HepG2 (cell line): ENCODE results near the gene EOLA1. TPM values are rescaled to one million over a fixed set of nuclear protein-coding genes. Genes with fewer than 3 reads are reported as not detected.

Experiments
- ATAC-seq: fragments of 200-7000 bp; cut with Tn5 transposase; 3 replicates; pipeline ENCODE4 v1.9.1; 2020; ENCODE audit warnings: mild to moderate bottlenecking, moderate library complexity
- BruUV-seq: library from RNA; stranded (reverse); fragments of 400-500 nt; replicated peaks from 2 replicates; lab custom pipeline; 2021; lab: Mats Ljungman, UMichigan
- CTCF ChIA-PET: fragments of 300-600 bp; formaldehyde crosslinking; extraction: SDS; loops from one replicate; lab custom pipeline; 2021; ENCODE audit warnings: low total read pairs, inconsistent platforms, low intra/inter-chr PET ratio; lab: Yijun Ruan, JAX
- POLR2A ChIA-PET: fragments of 350-600 bp; sonication (Branson Sonifier 250); formaldehyde crosslinking; loops from one replicate; lab custom pipeline; 2020; ENCODE audit warnings: antibody characterized with exemption, inconsistent platforms; lab: Yijun Ruan, JAX
- DNase-seq: peaks from one replicate; pipeline ENCODE4 v3.0.0-alpha.2; 2015; ENCODE audit warnings: low spot score
- FAIRE-seq: peaks from 3 replicates; lab custom pipeline; 2011; peaks lifted over from hg19 to GRCh38; lab: Jason Lieb, UNC
- H2AFZ ChIP-seq: one replicate; pipeline ENCODE4 v1.6.1; 2011; ENCODE audit warnings: low read length, inconsistent platforms
- H3K27ac ChIP-seq: fragments of 300-600 bp; 3 replicates; pipeline ENCODE4 v1.8.0; 2011; ENCODE audit warnings: mixed run types, mild to moderate bottlenecking, mixed read lengths, low read length, inconsistent platforms; ENCODE audit not compliant: insufficient read depth; ENCODE audit errors: extremely low read length
- H3K27me3 ChIP-seq, 2 experiments: fragments of 200-600 bp in 1 of 2; 2 replicates in 1 of 2; 3 replicates in 1 of 2; pipeline versions ENCODE4 v1.6.0 to v1.8.0; 2011; ENCODE audit warnings: low read length in 2 of 2, mild to moderate bottlenecking in 2 of 2, moderate library complexity in 2 of 2, inconsistent platforms in 1 of 2; ENCODE audit not compliant: insufficient read depth in 2 of 2, control insufficient read depth in 1 of 2
- H3K36me3 ChIP-seq, 2 experiments: fragments of 200-600 bp in 1 of 2; replicated peaks in 1 of 2; 2 replicates in 1 of 2; 3 replicates in 1 of 2; pipeline versions ENCODE4 v1.5.1 to v1.8.0; 2011; ENCODE audit warnings: low read length in 2 of 2, inconsistent platforms in 1 of 2; ENCODE audit not compliant: insufficient read depth in 2 of 2, control insufficient read depth in 1 of 2
- H3K4me1 ChIP-seq: 2 replicates; pipeline ENCODE4 v1.5.1; 2012; ENCODE audit warnings: low read length, inconsistent platforms; ENCODE audit not compliant: insufficient read depth
- H3K4me2 ChIP-seq: 2 replicates; pipeline ENCODE4 v1.6.0; 2011; ENCODE audit warnings: low read depth, low read length, inconsistent platforms
- H3K4me3 ChIP-seq, 3 experiments: fragments of 200-600 bp in 1 of 3; sonication (generic), shearing (Covaris generic) in 1 of 3; replicated peaks in 1 of 3; 2 replicates each; pipeline ENCODE4 v1.5.1; 2011 to 2016; ENCODE audit warnings: low read length in 3 of 3, inconsistent platforms in 2 of 3, low read depth in 2 of 3, mild to moderate bottlenecking in 2 of 3, control low read depth in 1 of 3, mixed read lengths in 1 of 3; ENCODE audit not compliant: insufficient read depth in 1 of 3
- H3K79me2 ChIP-seq: one replicate; pipeline ENCODE4 v1.6.1; 2011; ENCODE audit warnings: low read length, inconsistent platforms; ENCODE audit not compliant: insufficient read depth
- H3K9ac ChIP-seq: 2 replicates; pipeline ENCODE4 v1.6.0; 2011; ENCODE audit warnings: mild to moderate bottlenecking, low read depth, low read length, inconsistent platforms; ENCODE audit not compliant: insufficient read depth
- H3K9me3 ChIP-seq: 2 replicates; pipeline ENCODE4 v1.5.1; 2012; ENCODE audit warnings: mild to moderate bottlenecking, low read length
- H4K20me1 ChIP-seq: 2 replicates; pipeline ENCODE4 v1.6.0; 2011; ENCODE audit warnings: inconsistent platforms, mild to moderate bottlenecking, low read length, moderate library complexity; ENCODE audit not compliant: insufficient read depth
- HMGXB3 ChIP-seq: sonication (generic); formaldehyde crosslinking; IDR thresholded peaks from 2 replicates; pipeline ENCODE4 v1.4.0; 2020; ENCODE audit warnings: missing genetic modification reagents, borderline replicate concordance
- MXD3 ChIP-seq: IDR thresholded peaks from 2 replicates; pipeline ENCODE4 v1.6.1; 2016; ENCODE audit warnings: mild to moderate bottlenecking, missing biosample characterization, missing genetic modification reagents
- SIN3B ChIP-seq: fragments of 150-350 bp; IDR thresholded peaks from 2 replicates; pipeline ENCODE4 v1.6.1; 2014; ENCODE audit warnings: low read length
- THAP8 ChIP-seq: sonication (generic); formaldehyde crosslinking; IDR thresholded peaks from 2 replicates; pipeline ENCODE4 v1.5.1; 2020; ENCODE audit warnings: missing genetic modification reagents, mild to moderate bottlenecking, borderline replicate concordance
- ZNF382 ChIP-seq: sonication (generic); formaldehyde crosslinking; IDR thresholded peaks from 2 replicates; pipeline ENCODE4 v1.5.0; 2020; ENCODE audit warnings: missing genetic modification reagents, mild to moderate bottlenecking, borderline replicate concordance
- ZNF724P ChIP-seq: sonication (generic); formaldehyde crosslinking; IDR thresholded peaks from 2 replicates; pipeline ENCODE4 v1.8.0; 2022; ENCODE audit warnings: missing genetic modification reagents, borderline replicate concordance
- WGBS: methylation state at CpG from one replicate; pipeline ENCODE4 v1.1.6; 2017; ENCODE audit warnings: low lambda C conversion rate; 5-methylcytosine and 5-hydroxymethylcytosine counted together
- in situ Hi-C: cut with HindIII; loops from 2 replicates; pipeline ENCODE4 v1.10.0; 2017; ENCODE audit warnings: low pct_unique_long_range_greater_than_20kb; ENCODE audit not compliant: extremely low pct_ligation_motif_present
- intact Hi-C: fragments of 100-400 bp; cut with micrococcal nuclease; formaldehyde crosslinking; loops from one replicate; pipeline ENCODE4 v1.10.0; 2022; ENCODE audit not compliant: unreplicated experiment
- polyA plus RNA-seq, 8 experiments: library from polyadenylated mRNA; depleted of rRNA in 3 of 8; stranded (reverse) in 7 of 8; unstranded in 1 of 8; fragments of >200 nt; fragmentation: Illumina TruSeq in 4 of 8; extraction: Trizol in 4 of 8; gene quantifications; 2 replicates each; pipeline versions ENCODE4 v1.2.1 to v1.2.3, GENCODE V29; 2011 to 2016; ENCODE audit warnings: low read depth in 4 of 8, missing spikeins in 1 of 8, mixed read lengths in 1 of 8; ENCODE audit not compliant: insufficient read depth in 1 of 8
- total RNA-seq, 5 experiments: library from RNA; depleted of rRNA; stranded (reverse); fragments of >200 nt; fragmentation: Illumina TruSeq; extraction: Trizol; gene quantifications; 2 replicates each; pipeline ENCODE4 v1.2.3, GENCODE V29; 2016; ENCODE audit warnings: low read depth in 1 of 5
- TF ChIP-seq, protein P1 (sequence below): sonication (generic); formaldehyde crosslinking; IDR thresholded peaks from 2 replicates; pipeline ENCODE4 v1.4.0; 2020; ENCODE audit warnings: missing genetic modification reagents, borderline replicate concordance
- TF ChIP-seq, protein P2 (sequence below): sonication (generic); formaldehyde crosslinking; IDR thresholded peaks from 2 replicates; pipeline ENCODE4 v1.4.0; 2020; ENCODE audit warnings: mild to moderate bottlenecking, missing genetic modification reagents, borderline replicate concordance

Gene EOLA1
- total and polyA plus RNA-seq, 2 of the 13 experiments (the other 11 are each of a cell fraction or from before 2014, with no cell fraction given), result 6.5 to 9.6 TPM

- no peak for TF ChIP-seq ZNF382 (CRISPR knock-in tag)
- no peak for TF ChIP-seq THAP8
These were observed 22.5 kb downstream of the EOLA1 start (continued) for GRCh38 chrX:149563359-149563758.

DNA sequence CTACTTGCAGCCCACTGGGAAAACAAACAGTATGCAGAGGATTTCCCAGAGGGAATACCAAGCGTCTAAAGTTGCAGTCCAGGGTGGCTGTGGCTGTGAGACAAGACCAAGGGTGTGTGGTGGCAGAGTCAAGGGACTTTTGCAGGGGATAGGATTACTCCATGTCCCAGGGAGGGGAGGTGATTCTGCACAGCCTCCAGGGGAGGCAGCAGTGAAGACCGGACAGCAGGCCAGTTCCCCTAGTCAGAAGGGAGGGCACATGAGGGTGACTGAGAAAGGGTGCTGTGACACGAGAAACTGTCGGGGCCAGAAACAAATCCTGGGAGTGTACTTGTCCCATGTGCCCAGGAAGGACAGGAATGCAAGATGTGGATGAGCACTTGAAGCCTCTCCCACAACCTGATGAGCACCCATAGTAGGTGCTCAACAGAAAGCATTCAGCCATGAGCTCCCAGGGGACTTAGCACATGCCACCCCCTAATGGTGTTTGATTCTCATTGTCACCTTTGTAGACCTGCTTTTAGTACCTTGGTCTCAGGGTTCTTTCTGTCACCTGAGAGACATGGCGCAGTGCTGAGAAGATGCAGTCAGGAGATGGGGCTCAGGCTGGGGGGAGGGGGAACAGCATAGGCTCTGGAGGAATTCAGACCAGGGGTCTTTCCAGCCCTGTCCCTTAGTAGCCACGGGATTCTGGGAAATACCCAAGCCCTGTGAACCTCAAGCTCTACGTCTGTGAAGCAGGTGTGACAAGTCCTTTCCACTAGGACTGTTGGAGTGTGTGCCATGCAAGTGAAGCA, 27.0 kb downstream of the EOLA1 start:
- no TSS peak for BruUV-seq

More for the DNA sequence above, 27.0 kb downstream of the EOLA1 start:
- 23% methylated on average over 5 of the region's 7 CpGs for WGBS
- in situ Hi-C loops, result no loop called here
- ChIA-PET POLR2A (no interaction called here), CTCF (no interaction called here)
- Histone ChIP-seq H2AFZ (no peak overlapping the region), H3K27ac (no peak overlapping the region), H3K9ac (no peak overlapping the region), H3K79me2 (no peaks in the 10 kb centered on the region), H3K9me3 (no peaks in the 10 kb centered on the region), H3K27me3 (no peaks in the 10 kb centered on the region), H4K20me1 (no peaks in the 10 kb centered on the region), H3K36me3 (no peaks in the 10 kb centered on the region), H3K4me2 (no peak overlapping the region), H3K4me1 (no peaks in the 10 kb centered on the region), H3K4me3 (no peak overlapping the region)
- intact Hi-C loops, result no loop called here
- TF ChIP-seq, protein P1, sequence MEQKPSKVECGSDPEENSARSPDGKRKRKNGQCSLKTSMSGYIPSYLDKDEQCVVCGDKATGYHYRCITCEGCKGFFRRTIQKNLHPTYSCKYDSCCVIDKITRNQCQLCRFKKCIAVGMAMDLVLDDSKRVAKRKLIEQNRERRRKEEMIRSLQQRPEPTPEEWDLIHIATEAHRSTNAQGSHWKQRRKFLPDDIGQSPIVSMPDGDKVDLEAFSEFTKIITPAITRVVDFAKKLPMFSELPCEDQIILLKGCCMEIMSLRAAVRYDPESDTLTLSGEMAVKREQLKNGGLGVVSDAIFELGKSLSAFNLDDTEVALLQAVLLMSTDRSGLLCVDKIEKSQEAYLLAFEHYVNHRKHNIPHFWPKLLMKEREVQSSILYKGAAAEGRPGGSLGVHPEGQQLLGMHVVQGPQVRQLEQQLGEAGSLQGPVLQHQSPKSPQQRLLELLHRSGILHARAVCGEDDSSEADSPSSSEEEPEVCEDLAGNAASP (CRISPR knock-in tag), result no peak
- no peak for TF ChIP-seq ZNF724P (CRISPR knock-in tag)
- no peak for TF ChIP-seq HMGXB3 (CRISPR knock-in tag)
- no peak for TF ChIP-seq SIN3B
- TF ChIP-seq, protein P2, sequence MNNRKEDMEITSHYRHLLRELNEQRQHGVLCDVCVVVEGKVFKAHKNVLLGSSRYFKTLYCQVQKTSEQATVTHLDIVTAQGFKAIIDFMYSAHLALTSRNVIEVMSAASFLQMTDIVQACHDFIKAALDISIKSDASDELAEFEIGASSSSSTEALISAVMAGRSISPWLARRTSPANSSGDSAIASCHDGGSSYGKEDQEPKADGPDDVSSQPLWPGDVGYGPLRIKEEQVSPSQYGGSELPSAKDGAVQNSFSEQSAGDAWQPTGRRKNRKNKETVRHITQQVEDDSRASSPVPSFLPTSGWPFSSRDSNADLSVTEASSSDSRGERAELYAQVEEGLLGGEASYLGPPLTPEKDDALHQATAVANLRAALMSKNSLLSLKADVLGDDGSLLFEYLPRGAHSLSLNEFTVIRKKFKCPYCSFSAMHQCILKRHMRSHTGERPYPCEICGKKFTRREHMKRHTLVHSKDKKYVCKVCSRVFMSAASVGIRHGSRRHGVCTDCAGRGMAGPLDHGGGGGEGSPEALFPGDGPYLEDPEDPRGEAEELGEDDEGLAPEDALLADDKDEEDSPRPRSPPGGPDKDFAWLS (CRISPR knock-in tag), result no peak
- TF ChIP-seq MXD3, result no peak
- ATAC-seq (no peak), FAIRE-seq (no peak), DNase-seq (no peak)
